ENCODE measurements around the gene CCDC136. TPM values are rescaled to one million over a fixed set of nuclear protein-coding genes. Genes with fewer than 3 reads are reported as not detected.

The CCDC136 gene
- total RNA-seq, 1 experiment from 2014 or later, result 0.87 TPM

GRCh38 chr7:128830231-128831177 lies 38.7 kb downstream of the CCDC136 start, which contains the start of gene FLNC:
Gene FLNC (plus strand): TSS chr7:128830406. CDS start chr7:128830638, 232 bp downstream.
- DNase-seq (ENCODE audit: extremely low read depth, low read depth), result peak; percentile 11

- DNase-seq (ENCODE audit: extremely low read depth, low read depth), result no peak
These were observed 39.6 kb downstream of the CCDC136 start for GRCh38 chr7:128831178-128831993.

GRCh38 chr7:128831994-128832879 lies 40.5 kb downstream of the CCDC136 start:
- DNase-seq (ENCODE audit: extremely low read depth, low read depth), result no peak

- DNase-seq (ENCODE audit: extremely low read depth, low read depth), result no peak
These were observed 41.0 kb downstream of the CCDC136 start for GRCh38 chr7:128832880-128833147.

- DNase-seq (ENCODE audit: extremely low read depth, low read depth), result no peak
These were observed 41.6 kb downstream of the CCDC136 start for GRCh38 chr7:128833148-128833945.

- no peak for DNase-seq (ENCODE audit: extremely low read depth, low read depth)
These were observed 42.2 kb downstream of the CCDC136 start for GRCh38 chr7:128833946-128834325.

- DNase-seq (ENCODE audit: extremely low read depth, low read depth), result no peak
These were observed 43.5 kb downstream of the CCDC136 start for GRCh38 chr7:128835231-128835751.

- no peak for DNase-seq (ENCODE audit: extremely low read depth, low read depth)
These were observed 44.2 kb downstream of the CCDC136 start for GRCh38 chr7:128835790-128836641.

GRCh38 chr7:128836729-128837348 lies 45.1 kb downstream of the CCDC136 start:
- no peak for DNase-seq (ENCODE audit: extremely low read depth, low read depth)

- DNase-seq (ENCODE audit: extremely low read depth, low read depth), result no peak
These were observed 45.8 kb downstream of the CCDC136 start for GRCh38 chr7:128837521-128837921.

GRCh38 chr7:128838109-128838779 lies 46.5 kb downstream of the CCDC136 start:
- DNase-seq (ENCODE audit: extremely low read depth, low read depth), result no peak

- no peak for DNase-seq (ENCODE audit: extremely low read depth, low read depth)
These were observed 47.4 kb downstream of the CCDC136 start for GRCh38 chr7:128838981-128839731.

- DNase-seq (ENCODE audit: extremely low read depth, low read depth), result no peak
These were observed 48.0 kb downstream of the CCDC136 start for GRCh38 chr7:128839751-128840177.

GRCh38 chr7:128840326-128841170 lies 48.8 kb downstream of the CCDC136 start:
- no peak for DNase-seq (ENCODE audit: extremely low read depth, low read depth)

GRCh38 chr7:128841171-128841690 lies 49.5 kb downstream of the CCDC136 start:
- DNase-seq (ENCODE audit: extremely low read depth, low read depth), result no peak

Data from NCI-H460 (cell line).